Activated CD4-positive, alpha-beta T cell treated with anti-CD3 and anti-CD28 coated beads, Interleukin-2, amount 50 U/mL, for 4 hours (primary cell): ENCODE results near the gene THBS3.
"Not testable (repeated sequence)": the region's sequence is repeated elsewhere in the genome, so short reads cannot be mapped to it uniquely, and the experiment has no call there.

Experiments used
- DNase-seq, 2 experiments: peaks; one replicate each; pipeline ENCODE4 v3.0.0-alpha.2; 2020

Gene THBS3

GRCh38 chr1:155233502-155233901 lies 25.8 kb upstream of the THBS3 start:
- not testable (repeated sequence) for DNase-seq

- not testable (repeated sequence) for DNase-seq
These were observed 24.6 kb upstream of the THBS3 start for GRCh38 chr1:155232001-155232978.

- DNase-seq: not testable (repeated sequence)
These were observed 23.6 kb upstream of the THBS3 start for GRCh38 chr1:155231302-155231701.

DNA sequence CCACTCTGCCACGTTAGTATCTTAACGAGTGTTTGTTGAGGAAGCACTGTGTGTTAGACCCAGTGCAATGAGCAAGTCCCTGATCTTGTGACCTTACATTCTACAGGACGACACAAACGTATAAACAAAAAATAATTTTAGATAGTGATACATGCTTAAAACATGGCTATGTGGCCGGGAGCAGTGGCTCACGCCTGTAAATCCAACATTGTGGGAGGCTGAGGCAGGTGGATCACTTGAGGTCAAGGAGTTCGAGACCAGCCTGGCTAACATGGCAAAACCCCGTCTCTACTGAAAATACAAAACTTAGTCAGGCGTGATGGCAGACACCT lies 20.4 kb upstream of the THBS3 start:
- DNase-seq: no peak

DNA sequence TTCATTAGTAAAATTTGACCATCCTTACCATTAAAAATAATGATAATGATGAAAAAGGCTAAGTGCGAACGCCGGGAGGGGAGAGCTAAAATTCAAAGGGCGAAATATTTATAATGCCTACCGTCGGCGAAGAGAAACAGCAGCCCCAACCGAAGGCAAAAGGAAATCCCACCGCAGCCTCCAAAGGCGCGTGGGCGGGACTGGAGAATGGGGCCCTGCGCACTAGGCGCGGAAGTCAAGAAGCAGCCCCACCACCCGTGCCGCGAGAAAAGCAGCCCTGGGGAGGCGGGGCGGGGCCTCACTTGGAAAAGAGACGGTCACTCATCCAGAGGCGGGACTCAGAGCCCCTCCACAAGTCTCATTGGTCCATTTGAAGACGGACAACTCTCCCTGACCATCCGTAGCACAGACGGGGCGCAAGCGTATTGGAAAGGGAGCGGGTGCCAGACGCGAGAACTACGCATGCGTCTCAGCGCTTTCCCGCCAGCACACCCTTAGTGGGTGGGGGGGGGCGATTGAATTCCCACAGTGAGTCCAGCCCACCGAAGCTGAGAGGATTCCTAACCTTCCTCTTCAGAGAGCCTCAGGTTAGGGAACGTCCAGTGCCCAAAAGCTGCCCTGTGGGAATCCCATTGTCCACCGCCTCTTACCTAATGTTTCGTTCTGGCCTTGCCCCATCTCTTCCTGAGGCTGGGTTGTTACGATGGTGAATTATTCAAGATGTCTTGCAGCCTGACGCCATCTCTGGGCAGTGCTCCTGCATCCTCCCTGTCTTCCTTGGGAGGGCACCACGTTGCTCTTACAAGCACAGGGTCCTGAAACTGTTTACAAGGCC lies 19.8 kb upstream of the THBS3 start:
- peak; percentile 97 to 98 for DNase-seq

DNA sequence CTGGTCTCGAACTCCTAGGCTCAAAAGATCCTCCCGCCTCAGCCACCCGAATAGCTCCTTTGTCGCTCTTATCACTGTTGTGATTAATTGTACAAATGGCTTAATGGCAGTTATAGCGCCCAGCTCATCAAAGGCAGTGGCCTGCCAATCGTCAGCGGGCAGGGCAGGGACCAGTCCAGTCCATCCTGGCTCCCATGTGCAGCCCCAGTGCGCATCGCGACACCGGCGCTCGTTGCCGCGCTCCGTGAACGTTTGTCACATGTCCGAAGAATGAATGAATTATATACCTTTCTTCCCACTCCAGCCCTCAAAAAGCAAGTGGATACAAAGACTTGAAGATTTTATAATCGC lies 19.2 kb upstream of the THBS3 start:
- DNase-seq: peak in 1 of 2 experiments; percentile 17

GRCh38 chr1:155226188-155226909 lies 18.7 kb upstream of the THBS3 start:
- peak; percentile 83 to 85 for DNase-seq

DNA sequence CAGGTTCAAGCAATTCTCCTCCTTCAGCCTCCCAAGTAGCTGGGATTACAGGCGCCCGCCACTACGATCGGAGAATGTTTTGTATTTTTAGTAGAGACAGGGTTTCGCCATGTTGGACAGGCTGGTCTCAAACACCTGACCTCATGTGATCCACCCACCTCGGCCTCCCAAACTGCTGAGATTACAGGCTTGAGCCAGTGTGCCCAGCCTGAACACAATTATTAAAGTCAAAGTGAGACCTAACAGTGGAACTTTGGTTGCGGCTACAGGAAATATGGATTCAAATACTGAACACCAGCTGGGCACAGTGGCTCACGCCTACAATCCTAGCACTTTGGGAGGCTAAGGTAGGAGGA lies 17.7 kb upstream of the THBS3 start:
- DNase-seq: not testable (repeated sequence)

DNA sequence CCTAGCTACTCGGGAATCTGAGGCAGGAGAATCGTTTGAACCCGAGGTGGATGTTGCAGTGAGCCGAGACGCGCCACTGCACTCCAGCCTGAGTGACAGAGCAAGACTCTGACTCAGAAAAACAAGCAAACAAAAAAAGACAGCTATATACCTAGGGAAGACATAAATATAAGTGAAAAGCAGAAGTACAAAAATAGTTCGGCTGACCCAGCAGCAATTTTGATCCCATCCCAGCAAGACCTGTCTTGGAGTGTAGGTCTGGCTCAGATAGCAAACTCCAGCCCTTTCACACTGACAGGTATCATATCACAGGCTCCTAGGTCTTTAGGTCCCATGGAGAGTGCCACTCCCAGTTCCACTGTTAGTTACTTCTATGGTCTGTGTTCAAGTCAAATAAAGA lies 15.3 kb upstream of the THBS3 start:
- no peak for DNase-seq

GRCh38 chr1:155220211-155220965 lies 12.7 kb upstream of the THBS3 start:
- DNase-seq: not testable (repeated sequence)

- DNase-seq: no peak
These were observed 11.9 kb upstream of the THBS3 start for GRCh38 chr1:155219592-155220031.

DNA sequence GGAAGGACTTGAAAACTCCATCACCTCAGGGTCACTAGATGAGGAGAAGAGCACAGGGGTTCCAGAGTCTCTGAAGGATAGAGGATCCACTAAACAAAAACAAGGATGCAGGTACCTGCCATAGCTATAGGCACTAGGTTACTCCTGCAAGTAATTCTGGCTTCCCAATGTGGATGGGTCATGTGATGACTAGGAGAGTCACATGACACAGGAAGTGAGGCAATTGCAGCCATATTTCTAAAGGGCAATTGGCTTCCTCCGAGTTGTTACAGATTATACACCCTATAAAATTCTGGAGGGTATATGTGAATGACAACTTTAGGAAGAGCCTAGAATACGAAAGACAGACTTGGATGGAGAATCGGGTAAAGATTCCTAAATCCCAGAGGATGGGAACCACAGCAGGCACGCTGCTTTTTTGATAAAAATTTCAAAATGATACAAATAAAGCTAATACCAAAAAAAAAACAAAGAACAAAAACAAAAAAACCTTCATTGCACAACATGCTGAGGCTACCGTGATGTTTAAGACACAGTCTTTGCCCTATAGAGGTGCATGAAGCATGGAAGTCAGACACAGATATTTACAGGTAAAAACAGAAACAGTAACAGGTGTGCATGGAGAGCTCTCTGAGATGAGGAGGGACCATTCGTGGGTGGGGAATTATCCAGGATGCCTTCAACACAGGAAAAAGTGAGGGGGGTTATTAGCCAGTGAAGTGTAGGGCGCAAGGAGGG lies 11.3 kb upstream of the THBS3 start:
- DNase-seq: no peak

DNA sequence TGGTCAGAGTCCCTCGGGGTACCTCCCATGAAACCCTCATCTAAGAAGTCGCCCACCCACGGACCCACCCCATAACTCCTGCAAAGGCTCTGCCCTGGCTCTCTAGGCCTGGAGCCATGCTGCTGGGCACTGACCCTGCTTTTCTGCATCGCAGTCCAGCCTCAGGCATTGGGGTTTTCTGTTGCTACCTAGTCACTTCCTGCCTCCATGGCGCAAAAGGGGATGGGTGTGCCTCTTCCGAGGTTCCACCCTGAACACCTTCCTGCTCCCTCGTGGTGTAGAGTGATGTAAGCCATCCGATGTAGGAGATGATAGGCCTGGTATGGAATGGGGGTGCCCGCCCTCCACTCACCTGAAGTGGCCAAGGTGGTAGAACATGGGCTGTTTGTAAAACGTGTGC lies 7.0 kb upstream of the THBS3 start:
- DNase-seq: not testable (repeated sequence)

- not testable (repeated sequence) for DNase-seq
These were observed 4.3 kb upstream of the THBS3 start for GRCh38 chr1:155212051-155212440.

DNA sequence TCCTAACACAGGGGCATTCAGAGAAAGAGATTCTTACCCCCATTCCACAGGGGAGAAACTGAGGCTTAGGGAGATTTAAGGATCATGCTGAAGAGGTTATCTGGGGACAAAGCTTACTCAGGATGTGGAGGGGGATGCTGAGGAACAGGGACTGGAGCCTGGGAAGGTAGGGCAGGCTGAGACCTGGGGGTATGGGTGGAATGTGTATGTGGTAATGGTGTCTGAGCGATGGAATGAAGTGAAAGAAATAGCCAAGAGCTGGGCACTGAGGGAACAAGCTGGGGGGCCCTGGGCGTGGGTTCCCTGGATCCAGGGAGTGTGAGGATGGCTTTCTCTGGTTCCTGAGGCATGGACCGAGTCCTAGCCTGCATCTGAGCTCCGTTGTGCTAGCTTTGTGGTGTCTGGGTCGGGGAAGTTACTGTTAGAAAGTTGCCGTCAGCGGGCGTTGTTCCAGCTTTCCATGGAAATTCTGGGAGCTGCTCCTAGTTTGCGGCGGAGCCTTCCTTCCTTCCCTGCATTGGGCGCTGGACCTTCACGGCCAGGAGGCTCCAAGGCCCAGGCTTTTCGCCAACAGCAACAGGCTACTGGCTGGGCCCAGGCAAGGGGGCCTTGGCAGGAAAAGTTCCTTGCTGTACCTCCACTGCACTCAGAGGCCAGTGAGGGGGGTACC lies 3.8 kb upstream of the THBS3 start:
- DNase-seq: not testable (repeated sequence)

DNA sequence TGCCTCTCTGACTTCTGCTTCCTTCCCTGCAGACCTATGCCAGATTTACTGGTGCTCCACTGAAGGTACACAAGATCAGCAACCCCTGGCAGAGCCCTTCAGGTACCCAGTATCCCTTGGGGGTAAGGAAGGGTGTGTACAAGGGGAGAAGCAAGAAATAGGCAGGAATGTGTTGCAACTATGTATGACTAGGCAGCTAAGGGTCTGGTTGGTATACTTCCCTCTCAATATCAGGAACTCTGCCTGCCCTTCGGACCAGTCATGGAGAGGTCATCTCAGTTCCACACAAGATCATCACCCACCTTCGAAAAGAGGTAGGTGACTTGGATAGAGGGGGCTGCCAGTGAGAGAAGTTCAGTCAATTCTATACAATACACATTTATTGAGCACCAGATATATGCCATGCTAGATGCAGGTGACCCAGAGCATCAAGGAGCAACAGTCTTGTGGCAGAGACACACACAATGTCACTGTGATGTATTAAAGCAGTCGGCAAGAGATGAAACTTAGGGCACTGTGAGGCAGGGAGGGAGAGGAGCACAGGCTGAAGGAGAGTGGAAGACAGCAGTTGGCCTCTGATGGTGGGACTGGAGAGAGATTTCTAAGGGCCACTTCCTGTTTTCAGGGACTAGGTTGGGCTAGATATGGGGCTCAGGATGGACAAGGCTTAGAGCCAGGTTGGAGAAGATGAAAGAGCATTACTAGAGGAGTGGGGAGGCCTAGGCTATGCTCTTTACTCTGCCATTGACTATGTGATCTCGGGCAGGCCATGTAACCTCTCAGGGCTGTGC lies 2.8 kb upstream of the THBS3 start:
- DNase-seq: no peak

DNA sequence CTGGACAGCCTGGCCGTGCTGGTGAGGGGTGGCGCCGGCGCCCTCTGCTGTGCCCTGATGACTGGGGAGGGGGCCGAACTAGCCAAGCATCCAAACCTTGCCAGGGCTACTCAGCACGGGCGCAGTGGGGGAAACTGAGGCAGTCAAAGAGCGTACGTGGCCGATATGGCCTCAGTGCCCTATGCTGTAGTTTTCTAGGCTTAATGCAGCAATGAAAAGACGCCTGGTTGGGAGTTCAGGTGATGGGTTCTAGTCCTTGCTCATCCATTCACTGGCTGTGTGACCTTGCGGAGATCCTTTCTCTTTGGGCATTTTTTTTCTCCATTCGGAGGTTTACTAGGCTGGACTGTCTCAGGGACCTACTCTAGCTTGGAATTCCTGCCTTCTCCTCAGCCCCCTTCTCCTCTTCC lies 1.6 kb upstream of the THBS3 start:
- no peak for DNase-seq

- peak; percentile 82 to 83 for DNase-seq
These were observed 1.0 kb upstream of the THBS3 start, which contains the start of gene MTX1 for GRCh38 chr1:155208541-155209311. Gene MTX1, plus strand, starts transcription at chr1:155208695. Its CDS starts 110 bp downstream, at chr1:155208805.
